AG09319 (cell line): ENCODE data around the gene IGSF5.

ENCODE experiments used
- DNase-seq: peaks from one replicate; pipeline ENCODE4 v3.0.0-alpha.2; 2010; ENCODE audit warnings: low read depth; ENCODE audit errors: extremely low read depth
- CTCF ChIP-seq: IDR thresholded peaks from 2 replicates; pipeline ENCODE4 v1.5.1; 2011; ENCODE audit warnings: low read depth, mild to moderate bottlenecking, inconsistent platforms, low read length, moderate library complexity

The IGSF5 gene

GRCh38 chr21:39775816-39776215, 30.8 kb downstream of the IGSF5 start:
- no peak for TF ChIP-seq CTCF
- no peak for DNase-seq

GRCh38 chr21:39776589-39776988, 31.6 kb downstream of the IGSF5 start:
- DNase-seq: no peak
- TF ChIP-seq CTCF: no peak

GRCh38 chr21:39781331-39781730, 36.3 kb downstream of the IGSF5 start:
- no peak for DNase-seq

DNA sequence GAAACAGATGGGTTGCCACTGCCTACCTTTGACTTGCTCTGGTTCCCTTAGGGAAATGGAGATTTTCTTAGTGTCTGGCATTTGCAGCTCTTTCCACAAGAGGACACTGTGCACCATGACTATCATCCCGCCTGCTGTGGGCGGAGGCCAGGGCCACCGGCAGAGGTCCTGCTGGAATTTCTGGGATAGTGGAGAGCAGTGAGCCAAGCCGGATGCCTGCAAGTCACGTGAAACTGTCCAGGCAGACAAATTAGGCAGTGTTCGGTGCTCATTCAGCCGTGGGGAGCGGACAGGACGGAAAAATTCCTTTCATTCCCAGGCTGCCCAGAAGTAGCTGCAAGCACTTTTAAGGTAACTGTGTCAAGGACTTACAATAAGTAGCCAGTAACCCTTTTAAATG, 43.4 kb downstream of the IGSF5 start:
- no peak for DNase-seq
- TF ChIP-seq CTCF: peak; percentile 34

More at GRCh38 chr21:39781331-39781730, 36.3 kb downstream of the IGSF5 start:
- TF ChIP-seq CTCF: no peak

DNA sequence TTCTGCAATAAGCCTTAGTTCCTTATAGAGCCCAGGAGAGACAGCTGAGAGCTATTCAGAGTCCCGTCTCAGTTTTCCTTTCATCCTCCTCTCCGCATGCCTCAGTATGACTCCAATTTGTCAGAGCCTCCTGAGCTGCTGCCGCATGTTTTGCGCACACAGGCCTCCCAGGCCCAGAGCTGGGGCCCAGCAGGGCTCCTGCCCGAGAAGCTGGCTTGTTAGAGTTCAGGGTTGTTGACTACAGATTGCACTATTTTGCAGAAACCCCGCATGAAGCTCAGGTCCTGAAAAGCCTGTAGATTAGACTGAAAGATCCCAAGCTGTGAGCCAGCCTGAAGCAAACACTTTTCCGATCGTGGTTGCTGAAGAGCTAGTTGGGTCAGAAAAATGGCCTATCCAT, 51.5 kb downstream of the IGSF5 start:
- no peak for TF ChIP-seq CTCF
- no peak for DNase-seq

GRCh38 chr21:39799178-39799577, 54.2 kb downstream of the IGSF5 start:
- no peak for TF ChIP-seq CTCF
- no peak for DNase-seq

DNA sequence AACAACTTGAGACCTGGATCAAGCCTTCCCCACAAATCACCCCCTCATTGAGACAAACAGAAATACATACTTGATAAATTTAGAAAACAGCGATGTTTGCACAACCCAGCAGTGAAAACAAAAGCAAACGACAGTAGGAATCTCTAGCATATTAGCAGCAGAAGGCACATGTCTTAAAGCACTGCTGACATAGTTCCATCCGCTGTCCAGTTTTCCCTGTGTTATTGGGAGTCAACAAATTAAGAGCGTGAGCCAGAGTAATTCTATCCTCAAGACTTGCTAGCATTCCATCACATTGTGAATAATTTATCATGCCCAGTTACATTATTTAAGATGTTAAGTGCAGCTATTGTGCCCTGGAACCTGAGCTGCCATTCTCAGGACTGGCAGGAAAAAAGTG, 55.3 kb downstream of the IGSF5 start:
- DNase-seq: no peak
- TF ChIP-seq CTCF: no peak
